GM18505 (cell line): ENCODE data around the gene MEX3B.
"Not testable (repeated sequence)": the region's sequence is repeated elsewhere in the genome, so short reads cannot be mapped to it uniquely, and the experiment has no call there.

Experiments
- ATAC-seq: cut with Tn5 transposase; IDR thresholded peaks from one replicate; pipeline ENCODE4 v1.9.1; 2021; ENCODE audit not compliant: unreplicated experiment
- POLR2A ChIP-seq: IDR thresholded peaks from 4 replicates; pipeline ENCODE4 v1.6.1; 2011; ENCODE audit warnings: borderline replicate concordance; ENCODE audit not compliant: insufficient read depth, insufficient read length; ENCODE audit errors: extremely low read depth

MEX3B gene

DNA sequence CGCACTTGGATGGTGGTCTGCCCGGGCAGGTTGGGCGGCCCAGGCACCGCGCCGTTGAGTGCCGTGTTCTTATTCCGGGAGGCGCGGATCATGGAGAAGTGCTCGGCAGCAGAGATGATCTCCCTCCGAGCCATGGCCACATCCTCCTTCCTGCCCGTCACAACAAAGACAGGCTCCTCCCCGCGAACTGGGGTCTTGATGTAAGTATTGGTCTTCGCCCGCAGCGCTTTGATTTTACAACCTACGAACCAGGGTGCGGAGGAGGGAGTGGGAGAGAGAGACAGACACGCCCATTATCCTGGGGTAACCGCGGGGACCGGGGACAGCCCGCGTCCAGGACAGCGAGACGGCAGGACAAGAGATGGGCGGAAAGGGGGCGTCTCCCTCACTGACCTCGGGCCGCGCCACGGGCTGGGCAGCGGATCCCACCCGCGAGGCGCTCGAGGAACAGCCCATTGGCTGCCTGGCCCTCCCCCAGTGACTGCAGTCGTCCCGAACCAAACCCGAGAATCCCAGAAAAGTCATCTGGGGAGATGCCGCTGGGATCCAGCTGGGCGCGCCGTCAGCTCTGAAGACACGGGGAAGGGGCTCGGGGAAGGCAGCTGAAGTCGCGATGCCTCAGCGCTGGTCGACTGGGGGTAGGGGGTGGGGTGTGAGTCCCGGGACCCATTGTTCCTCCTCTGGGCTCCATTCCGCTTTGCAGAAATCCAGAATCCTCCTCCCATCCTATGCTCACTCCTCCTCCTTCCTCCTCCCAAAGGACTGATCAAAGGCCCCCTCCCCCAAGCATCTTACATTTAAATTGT lies 1.2 kb downstream of the MEX3B start:
- no peak for ATAC-seq
- no peak for TF ChIP-seq POLR2A

DNA sequence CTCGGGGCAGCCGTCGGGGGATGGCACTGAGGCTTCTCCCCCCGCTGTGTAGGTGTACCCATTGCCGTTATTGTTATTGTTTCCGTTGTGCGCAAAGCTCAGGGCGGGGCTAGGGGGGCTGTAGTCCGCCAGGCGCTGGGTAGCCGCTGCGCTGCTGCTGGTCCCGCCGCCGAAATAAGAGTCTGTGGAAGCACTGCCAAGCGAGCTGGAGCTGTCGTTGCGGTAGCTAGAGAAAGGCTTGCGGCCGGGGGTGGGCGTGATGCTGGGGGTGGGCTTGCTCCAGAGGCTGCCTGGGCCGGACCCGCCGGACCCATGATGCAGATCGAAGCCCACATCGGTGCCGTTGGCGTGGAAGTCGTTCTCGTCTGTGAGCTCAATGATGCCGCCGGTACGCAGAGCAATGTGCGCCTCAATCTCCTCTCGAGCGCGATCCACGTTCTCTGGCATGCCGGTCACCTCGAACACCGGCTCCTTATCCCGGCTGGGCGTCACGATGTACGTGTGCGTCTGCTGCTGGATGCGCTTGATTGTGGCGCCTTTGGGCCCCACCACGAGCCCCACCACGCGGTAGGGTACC lies 1.9 kb downstream of the MEX3B start:
- TF ChIP-seq POLR2A = no peak
- no peak for ATAC-seq

DNA sequence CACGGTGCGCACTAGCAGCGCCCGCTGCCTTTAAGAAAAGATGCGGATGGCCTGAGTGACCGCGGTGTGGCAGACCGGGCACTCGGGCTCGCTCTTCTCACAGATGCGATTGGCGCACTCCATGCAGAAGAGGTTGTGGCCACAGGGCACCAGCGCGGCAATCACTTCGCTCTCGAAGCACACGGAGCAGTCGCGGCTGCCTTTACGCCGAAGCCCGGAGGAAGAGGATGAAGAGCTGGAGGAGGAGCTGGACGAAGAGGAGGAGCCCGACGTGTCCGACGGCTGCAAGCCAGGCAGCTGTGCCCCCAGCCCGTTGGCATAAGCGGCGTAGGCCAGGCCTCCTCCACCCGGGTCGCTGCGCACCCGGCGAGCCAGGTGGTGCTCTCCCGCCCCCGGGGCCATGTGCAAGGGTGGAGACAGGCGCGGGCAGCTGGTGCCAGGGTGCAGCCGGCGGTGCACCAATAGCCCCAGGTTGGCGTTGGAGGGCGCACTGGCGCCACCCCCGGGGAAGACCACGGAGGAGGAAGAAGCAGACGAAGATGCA lies 2.6 kb downstream of the MEX3B start:
- no peak for TF ChIP-seq POLR2A

DNA sequence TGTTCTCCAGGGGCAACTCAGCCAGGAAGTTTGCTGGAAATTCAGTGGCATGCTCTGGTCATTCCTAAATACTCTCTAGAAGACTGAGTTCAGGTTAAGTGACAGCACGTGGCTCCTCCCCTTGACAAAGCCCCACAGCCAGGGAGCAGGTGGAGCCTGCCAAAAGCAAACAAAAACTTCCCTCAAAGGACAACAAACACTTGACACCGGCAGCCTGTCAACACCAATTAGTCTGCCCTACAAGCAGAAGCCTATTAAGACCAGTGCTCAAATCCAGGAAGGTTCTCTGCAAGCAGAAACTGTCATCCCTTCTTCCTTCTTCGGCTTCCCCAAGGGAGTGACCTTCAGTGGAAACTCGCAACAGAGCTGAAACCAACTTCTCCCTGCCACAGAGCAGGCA lies 5.0 kb downstream of the MEX3B start:
- ATAC-seq = no peak

More for the DNA sequence above, 2.6 kb downstream of the MEX3B start:
- no peak for ATAC-seq

DNA sequence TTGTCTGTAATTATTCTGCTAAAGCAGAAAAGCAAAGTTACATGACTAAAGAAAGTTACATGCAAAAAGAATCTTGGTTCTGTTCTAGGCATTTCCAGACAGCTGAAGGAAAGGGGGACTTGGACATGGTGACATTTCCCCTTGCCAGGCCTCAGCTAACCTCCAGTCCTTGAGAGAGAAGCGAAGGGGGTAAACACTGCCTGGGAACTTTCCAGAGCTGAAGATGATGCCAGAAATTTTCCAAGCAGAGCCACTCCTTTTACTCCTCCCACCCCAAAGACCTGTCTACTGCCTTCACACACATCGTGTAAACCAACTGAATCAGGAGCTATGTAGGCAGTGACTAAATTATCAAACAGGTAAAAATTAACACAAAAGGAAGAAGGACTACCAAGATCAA lies 5.4 kb downstream of the MEX3B start:
- no peak for ATAC-seq
- no peak for TF ChIP-seq POLR2A

More for the DNA sequence above, 5.0 kb downstream of the MEX3B start:
- TF ChIP-seq POLR2A = no peak

DNA sequence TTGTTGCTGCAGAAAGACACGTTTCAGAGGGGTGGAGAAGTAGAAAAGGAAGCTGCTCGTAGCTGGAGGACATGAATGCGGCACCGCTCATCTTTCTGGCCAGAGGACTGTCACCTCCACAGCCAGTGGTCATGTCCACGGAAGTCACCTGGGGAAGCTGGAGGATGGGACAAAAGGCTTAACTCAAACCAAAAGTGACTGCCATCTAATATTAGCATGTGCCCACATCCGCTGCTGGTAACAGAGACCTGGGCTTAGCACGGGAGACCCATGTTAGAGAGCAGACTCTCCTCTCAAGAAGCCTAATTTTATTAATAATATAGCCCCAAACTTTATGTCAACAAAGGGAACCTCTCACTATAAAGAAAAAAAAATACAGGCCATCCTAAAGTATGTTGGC lies 5.9 kb downstream of the MEX3B start:
- no peak for ATAC-seq

DNA sequence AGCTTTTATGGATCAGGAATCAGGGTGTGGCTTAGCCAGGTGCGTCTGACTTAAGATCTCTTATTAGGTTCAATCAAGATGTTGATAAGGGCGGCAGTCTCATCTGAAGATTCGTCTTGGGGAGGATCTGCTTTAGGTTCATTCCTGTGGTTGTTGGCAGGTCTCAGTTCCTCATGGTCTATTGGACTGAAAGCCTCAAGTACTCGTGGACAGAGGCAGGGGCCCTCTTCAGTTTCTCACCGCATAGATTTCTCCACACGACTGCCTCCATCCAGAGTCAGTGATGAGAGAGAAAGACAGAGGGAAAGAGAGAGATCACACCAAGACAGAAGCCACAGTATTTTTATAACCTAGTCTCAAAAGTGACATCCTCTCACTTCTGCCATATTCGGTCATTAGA lies 9.4 kb downstream of the MEX3B start:
- no peak for ATAC-seq
- no peak for TF ChIP-seq POLR2A

More for the DNA sequence above, 5.9 kb downstream of the MEX3B start:
- no peak for TF ChIP-seq POLR2A

DNA sequence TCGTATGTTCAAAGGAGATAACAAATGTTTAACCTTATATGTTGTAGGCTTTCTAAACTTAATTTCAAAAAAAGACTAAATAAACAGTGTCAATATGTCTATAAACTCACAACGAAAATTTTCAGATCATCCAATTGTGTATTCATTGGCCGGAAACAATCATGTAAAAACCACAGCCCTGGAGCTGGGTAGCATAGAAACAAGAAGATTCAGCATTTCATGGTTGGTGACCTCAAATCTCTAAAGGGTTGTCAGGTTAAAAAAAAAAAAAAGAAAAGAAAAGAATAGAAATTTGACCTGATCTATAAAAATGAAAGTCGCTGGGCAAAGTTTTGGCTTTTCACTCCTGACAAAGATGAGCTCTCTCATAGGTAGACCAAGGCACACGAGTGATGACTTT lies 13.9 kb downstream of the MEX3B start:
- ATAC-seq = no peak
- TF ChIP-seq POLR2A = no peak

DNA sequence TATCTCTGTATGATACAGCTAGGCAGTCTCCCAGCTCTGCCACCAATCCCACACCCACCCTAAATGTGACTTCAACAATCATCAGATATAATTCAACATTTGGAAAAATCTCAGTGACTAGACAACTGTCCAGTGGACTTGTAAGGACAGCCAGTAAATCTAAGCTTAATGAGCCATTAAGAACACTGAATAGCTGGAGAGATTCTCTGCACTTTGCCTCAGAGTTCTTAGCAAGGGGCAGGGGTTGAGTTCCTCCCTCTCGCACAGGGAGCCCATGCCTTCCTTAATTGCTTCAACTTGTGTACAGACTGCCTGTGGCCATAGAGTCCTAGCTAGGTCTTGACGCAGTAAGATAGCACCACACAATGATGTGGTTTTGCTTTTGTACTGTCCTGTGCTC lies 15.6 kb downstream of the MEX3B start:
- ATAC-seq = no peak
- no peak for TF ChIP-seq POLR2A

DNA sequence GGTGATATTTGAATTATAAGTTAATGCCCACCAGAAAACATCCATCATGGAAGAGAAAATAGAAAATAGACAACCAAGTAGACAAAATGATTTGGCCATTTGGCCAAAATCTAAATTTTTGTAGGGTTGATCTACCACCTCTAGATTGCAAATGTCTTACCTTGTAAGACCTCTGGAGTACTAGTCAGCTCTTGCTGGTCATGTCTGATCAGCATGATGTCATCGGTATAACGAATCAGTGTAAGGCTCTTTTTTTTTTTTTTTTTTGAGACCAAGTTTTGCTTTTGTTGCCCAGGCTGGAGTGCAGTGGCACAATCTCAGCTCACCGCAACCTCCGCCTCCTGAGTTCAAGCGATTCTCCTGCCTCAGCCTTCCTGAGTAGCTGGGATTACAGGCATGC lies 17.7 kb downstream of the MEX3B start:
- ATAC-seq = not testable (repeated sequence)

DNA sequence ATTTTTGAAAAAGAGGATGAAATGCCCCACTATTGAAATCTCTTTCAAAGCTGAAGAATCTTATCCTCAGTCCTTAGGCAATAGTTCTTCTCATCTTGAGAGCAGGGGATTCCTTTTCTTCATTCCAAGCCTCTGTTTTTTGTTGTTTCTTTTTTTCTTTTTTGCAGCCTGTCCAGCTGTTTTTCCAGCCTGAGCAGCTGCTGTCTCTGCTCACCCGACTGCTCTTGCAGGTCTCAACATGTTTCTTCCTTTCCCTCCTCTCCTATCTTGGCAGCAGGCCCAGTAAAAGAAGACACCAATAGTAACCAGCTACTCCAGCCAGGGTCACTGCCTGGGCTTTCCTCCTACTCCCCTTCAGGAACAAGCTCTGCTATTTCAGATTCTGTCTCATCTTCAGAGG lies 23.8 kb downstream of the MEX3B start:
- no peak for TF ChIP-seq POLR2A
- no peak for ATAC-seq

DNA sequence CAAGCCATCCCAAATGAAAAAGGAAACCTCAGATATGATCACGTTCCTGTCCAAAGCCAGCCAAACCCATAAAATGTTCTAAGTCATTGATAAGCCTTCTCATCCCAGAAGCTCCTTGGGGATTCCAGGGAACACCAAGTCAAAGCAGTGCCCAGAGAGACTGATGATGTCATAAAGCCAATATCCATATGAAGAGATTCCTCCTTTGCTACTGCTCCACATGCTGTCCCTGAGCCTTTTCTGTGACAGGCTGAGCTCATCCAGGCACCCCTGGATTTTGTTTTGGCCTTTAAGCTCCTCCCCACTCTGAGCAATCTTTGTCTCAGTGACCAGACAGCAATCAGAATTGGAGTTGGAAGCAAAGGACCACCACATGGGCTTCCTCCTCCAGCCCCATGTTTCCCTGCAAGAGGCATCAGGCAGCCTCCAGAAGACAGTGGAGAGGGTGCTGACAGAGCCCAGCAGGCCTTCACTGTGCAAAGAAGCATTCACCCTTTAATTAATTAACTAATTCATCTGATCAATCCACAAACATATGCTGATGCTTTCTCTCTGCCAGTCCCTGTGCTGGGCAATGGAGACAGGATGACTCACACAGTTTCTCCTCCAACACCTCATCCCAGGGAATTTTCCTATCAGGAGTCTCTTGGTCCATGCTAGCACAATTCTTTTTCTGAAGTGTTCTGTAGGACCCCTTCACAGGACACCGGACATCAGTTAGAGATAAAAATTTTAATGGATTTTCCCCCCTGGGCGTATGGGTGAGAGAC lies 25.0 kb downstream of the MEX3B start:
- no peak for ATAC-seq
- no peak for TF ChIP-seq POLR2A

DNA sequence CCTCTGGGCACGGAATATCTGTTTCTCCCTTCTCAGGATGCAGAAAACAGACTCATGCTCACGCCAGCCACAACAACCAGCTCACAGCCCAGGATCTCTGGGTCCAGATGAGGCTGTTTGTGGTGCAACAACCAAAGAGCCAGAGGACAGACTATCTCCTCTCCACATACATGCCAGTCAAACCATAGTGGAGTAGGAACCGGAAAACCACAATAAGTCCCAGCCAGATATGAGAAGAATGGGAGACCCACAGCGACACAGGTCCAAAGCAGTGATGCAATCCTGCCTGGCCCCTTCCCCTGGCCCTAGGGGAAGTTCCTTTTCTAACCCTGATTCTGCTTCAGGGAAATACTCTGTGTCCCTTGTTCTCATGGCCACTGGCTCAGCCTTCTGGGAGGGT lies 27.6 kb downstream of the MEX3B start:
- no peak for ATAC-seq
- no peak for TF ChIP-seq POLR2A

DNA sequence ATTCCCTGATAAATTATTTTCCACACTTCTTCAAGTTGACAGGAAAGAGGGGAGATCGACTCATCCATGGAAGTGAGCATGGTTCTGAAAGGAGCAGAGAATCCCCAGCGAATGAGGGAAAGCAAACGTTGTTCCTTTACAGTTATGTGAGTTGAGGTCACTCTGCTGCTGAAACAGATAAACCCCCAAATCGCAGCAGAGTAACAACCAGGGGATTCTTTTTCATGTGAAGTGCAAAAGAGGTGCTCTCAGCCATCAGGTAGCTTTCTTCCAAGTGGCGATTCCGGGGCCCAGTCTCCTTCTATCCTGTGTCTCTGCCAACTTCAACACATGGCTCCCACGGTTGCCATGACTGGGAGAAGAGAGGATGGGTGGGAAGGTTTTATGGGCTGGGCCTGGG lies 28.2 kb downstream of the MEX3B start:
- ATAC-seq = no peak
- no peak for TF ChIP-seq POLR2A

DNA sequence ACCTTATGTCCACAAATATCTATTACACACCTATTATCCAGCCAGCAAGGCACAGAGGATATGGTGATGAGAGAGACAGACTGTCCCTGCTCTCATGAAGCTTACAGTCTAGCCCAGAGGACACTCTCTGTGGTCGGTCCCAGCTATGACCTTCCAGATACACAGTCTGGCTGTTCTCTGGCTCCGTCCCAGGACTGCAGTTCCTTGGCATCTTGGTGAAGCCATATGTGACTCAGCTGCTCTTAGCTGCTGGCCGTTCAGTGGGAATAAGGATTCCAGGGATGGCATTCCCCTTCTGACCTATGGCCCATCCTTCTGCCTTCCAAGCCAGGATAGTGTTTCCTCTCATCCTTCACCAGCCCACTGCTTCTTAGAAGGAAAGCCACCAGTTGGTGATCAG lies 30.8 kb downstream of the MEX3B start:
- TF ChIP-seq POLR2A = no peak
- no peak for ATAC-seq

DNA sequence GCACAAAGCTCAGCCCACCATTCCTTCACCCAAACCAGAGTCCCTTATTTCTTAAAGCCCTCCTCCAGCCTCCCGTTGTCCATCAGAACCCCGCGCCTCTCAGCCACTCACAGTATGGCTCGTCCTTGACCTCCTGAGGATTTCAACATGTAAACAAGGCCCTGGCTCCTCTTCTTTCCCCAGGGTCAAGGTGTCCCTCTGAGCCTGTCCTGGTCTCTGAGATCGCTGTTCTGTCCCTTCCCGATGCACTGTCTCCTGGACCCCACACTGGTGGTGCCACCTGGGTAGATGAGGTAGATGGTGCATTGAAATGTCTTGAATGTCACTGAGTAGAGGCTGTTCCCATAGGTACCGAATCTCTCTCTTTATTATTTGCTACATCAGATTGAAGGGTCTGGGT lies 32.9 kb downstream of the MEX3B start:
- no peak for TF ChIP-seq POLR2A
- no peak for ATAC-seq
